Endodermal cell (in vitro differentiated cells): ENCODE measurements around the gene ARHGAP45. TPM values are rescaled to one million over a fixed set of nuclear protein-coding genes. Genes with fewer than 3 reads are reported as not detected.

Experiments
- DNase-seq: peaks from one replicate; pipeline ENCODE4 v3.0.0-alpha.2; 2017
- H3K27ac ChIP-seq: 2 replicates; pipeline ENCODE4 v1.5.1; 2013; ENCODE audit warnings: mild to moderate bottlenecking, low read depth, low read length, moderate library complexity
- H3K27me3 ChIP-seq: 2 replicates; pipeline ENCODE4 v1.6.1; 2013; ENCODE audit warnings: mild to moderate bottlenecking, low read length, moderate library complexity; ENCODE audit not compliant: insufficient read depth, control insufficient read depth, poor library complexity, severe bottlenecking
- H3K36me3 ChIP-seq: 2 replicates; pipeline ENCODE4 v1.7.0; 2013; ENCODE audit warnings: mild to moderate bottlenecking, low read length, moderate library complexity; ENCODE audit not compliant: control insufficient read depth, insufficient read depth
- H3K4me1 ChIP-seq: one replicate; pipeline ENCODE4 v1.7.0; 2013; ENCODE audit warnings: low read length; ENCODE audit not compliant: control insufficient read depth, insufficient read depth
- H3K4me3 ChIP-seq: 2 replicates; pipeline ENCODE4 v1.5.1; 2013; ENCODE audit warnings: mild to moderate bottlenecking, low read length, moderate library complexity
- H3K9ac ChIP-seq: 2 replicates; pipeline ENCODE4 v1.6.1; 2013; ENCODE audit warnings: mild to moderate bottlenecking, low read length, moderate library complexity; ENCODE audit not compliant: poor library complexity, severe bottlenecking; ENCODE audit errors: extremely low read depth
- H3K9me3 ChIP-seq: 2 replicates; pipeline ENCODE4 v1.6.1; 2013; ENCODE audit warnings: mild to moderate bottlenecking, low read length, moderate library complexity; ENCODE audit not compliant: control insufficient read depth
- H3K27ac Mint-ChIP-seq: 2 replicates; pipeline ENCODE4 v1.8.0; 2020; ENCODE audit warnings: mixed read lengths
- H3K27me3 Mint-ChIP-seq: 2 replicates; pipeline ENCODE4 v1.8.0; 2021; ENCODE audit warnings: mild to moderate bottlenecking, mixed read lengths; ENCODE audit not compliant: insufficient read depth
- H3K36me3 Mint-ChIP-seq: 2 replicates; pipeline ENCODE4 v1.8.0; 2020; ENCODE audit warnings: low read depth, mixed read lengths
- H3K4me1 Mint-ChIP-seq: 2 replicates; pipeline ENCODE4 v1.8.0; 2020; ENCODE audit warnings: mixed read lengths
- H3K4me3 Mint-ChIP-seq: 2 replicates; pipeline ENCODE4 v1.8.0; 2020; ENCODE audit warnings: mild to moderate bottlenecking, moderate library complexity, mixed read lengths
- H3K9me3 Mint-ChIP-seq: 2 replicates; pipeline ENCODE4 v1.8.0; 2020; ENCODE audit warnings: mild to moderate bottlenecking, mixed read lengths
- CTCF ChIP-seq: fragments of 200-600 bp; sonication (generic); conservative IDR thresholded peaks from 2 replicates; pipeline ENCODE4 v1.5.0; 2021; ENCODE audit warnings: antibody characterized with exemption, mild to moderate bottlenecking
- WGBS, 2 experiments: methylation state at CpG; one replicate each; pipeline versions ENCODE4 v1.1.5 to v1.1.7; 2013; ENCODE audit warnings: missing lambda C conversion rate in 2 of 2, mixed read lengths in 1 of 2; ENCODE audit not compliant: insufficient coverage in 1 of 2, insufficient read length in 1 of 2; 5-methylcytosine and 5-hydroxymethylcytosine counted together
- total RNA-seq, 2 donors: library from RNA; stranded (reverse); fragmentation: NEBNext Ultra II Directional in 1 of 2; extraction: Animal tissue kit (Norgen Biotek cat#: 25700) in 1 of 2; gene quantifications; 2 replicates in 1 of 2; 3 replicates in 1 of 2; pipeline ENCODE4 v1.2.1, GENCODE V29; 2021

ARHGAP45 gene
- total RNA-seq, 2 donors from 2014 or later: 14.8 to 17.1 TPM

- Mint-ChIP-seq H3K27me3 (no peaks in the 10 kb centered on the region), H3K4me1 (peaks cover 1% of the 10 kb centered on the region), H3K27ac (no peak overlapping the region), H3K9me3 (no peaks in the 10 kb centered on the region), H3K36me3 (peaks cover 3% of the 10 kb centered on the region), H3K4me3 (no peak overlapping the region)
- DNase-seq: no peak
- H3K4me1 ChIP-seq: no peaks in the 10 kb centered on the region
- no peak overlapping the region for H3K27ac ChIP-seq
- no peaks in the 10 kb centered on the region for H3K27me3 ChIP-seq
- H3K36me3 ChIP-seq: peaks cover 19% of the 10 kb centered on the region
- no peak overlapping the region for H3K4me3 ChIP-seq
- no peak for TF ChIP-seq CTCF
- H3K9ac ChIP-seq: no peak overlapping the region
- WGBS, 2 experiments: 94 to 100% methylated on average over 1 to 17 of the region's 18 CpGs
- H3K9me3 ChIP-seq: no peaks in the 10 kb centered on the region
Measured at GRCh38 chr19:1111641-1112267, 44.8 kb downstream of the ARHGAP45 start.

GRCh38 chr19:1112268-1113029 is 45.5 kb downstream of the ARHGAP45 start:
- DNase-seq: peak; percentile 92
- Mint-ChIP-seq H3K4me3 (no peak overlapping the region), H3K4me1 (no peaks in the 10 kb centered on the region), H3K36me3 (peaks cover 1% of the 10 kb centered on the region), H3K9me3 (no peaks in the 10 kb centered on the region), H3K27me3 (no peaks in the 10 kb centered on the region), H3K27ac (no peak overlapping the region)
- H3K9me3 ChIP-seq: no peaks in the 10 kb centered on the region
- peaks cover 14% of the 10 kb centered on the region for H3K36me3 ChIP-seq
- H3K9ac ChIP-seq: no peak overlapping the region
- 90 to 92% methylated on average over 57 to 71 of the region's 71 CpGs for WGBS, 2 experiments
- no peaks in the 10 kb centered on the region for H3K4me1 ChIP-seq
- TF ChIP-seq CTCF: no peak
- peak overlapping the region; percentile 63 for H3K27ac ChIP-seq
- no peaks in the 10 kb centered on the region for H3K27me3 ChIP-seq
- H3K4me3 ChIP-seq: no peak overlapping the region

- peak; percentile 92 for TF ChIP-seq CTCF
- Histone ChIP-seq H3K4me1 (no peaks in the 10 kb centered on the region), H3K27me3 (no peaks in the 10 kb centered on the region), H3K27ac (peak overlapping the region; percentile 70), H3K9ac (peak overlapping the region; percentile 15), H3K9me3 (no peaks in the 10 kb centered on the region), H3K36me3 (peaks cover 18% of the 10 kb centered on the region), H3K4me3 (no peak overlapping the region)
- H3K36me3 Mint-ChIP-seq: peaks cover 7% of the 10 kb centered on the region
- H3K27me3 Mint-ChIP-seq: no peaks in the 10 kb centered on the region
- H3K9me3 Mint-ChIP-seq: no peaks in the 10 kb centered on the region
- 57 to 68% methylated on average over 15 to 44 of the region's 44 CpGs for WGBS, 2 experiments
- H3K27ac Mint-ChIP-seq: no peak overlapping the region
- DNase-seq: peak; percentile 99
- no peak overlapping the region for H3K4me3 Mint-ChIP-seq
- no peaks in the 10 kb centered on the region for H3K4me1 Mint-ChIP-seq
Measured at GRCh38 chr19:1113030-1113985, 46.3 kb downstream of the ARHGAP45 start.
